Liver (tissue), 9 donors: ENCODE data around the gene UNC5B. TPM values are rescaled to one million over a fixed set of nuclear protein-coding genes. Genes with fewer than 3 reads are reported as not detected.

Source experiments
- DNase-seq: peaks from one replicate; pipeline ENCODE4 v3.0.0-alpha.2; 2017; ENCODE audit warnings: low spot score
- H3K27ac ChIP-seq, 2 donors: one replicate each; pipeline ENCODE4 v1.7.0; 2013; ENCODE audit warnings: inconsistent platforms in 2 of 2, low read length in 2 of 2, control low read depth in 1 of 2, low read depth in 1 of 2, mild to moderate bottlenecking in 1 of 2
- H3K27me3 ChIP-seq, 4 donors: one replicate each; pipeline versions ENCODE4 v1.6.1 to v1.7.0; 2013; ENCODE audit warnings: low read length in 3 of 4, inconsistent platforms in 1 of 4, mild to moderate bottlenecking in 1 of 4, moderate library complexity in 1 of 4; ENCODE audit not compliant: control insufficient read depth in 4 of 4, insufficient read depth in 4 of 4
- H3K36me3 ChIP-seq, 4 donors: one replicate each; pipeline versions ENCODE4 v1.6.1 to v1.7.0; 2013; ENCODE audit warnings: low read length in 3 of 4, mild to moderate bottlenecking in 3 of 4, low read depth in 1 of 4, moderate library complexity in 1 of 4; ENCODE audit not compliant: control insufficient read depth in 4 of 4, insufficient read depth in 3 of 4
- H3K4me1 ChIP-seq, 4 donors: one replicate each; pipeline versions ENCODE4 v1.6.1 to v1.7.0; 2013; ENCODE audit warnings: low read length in 3 of 4, mild to moderate bottlenecking in 3 of 4, moderate library complexity in 1 of 4; ENCODE audit not compliant: control insufficient read depth in 4 of 4, insufficient read depth in 4 of 4
- H3K4me3 ChIP-seq, 3 donors: one replicate each; pipeline versions ENCODE4 v1.6.1 to v1.7.0; 2013; ENCODE audit warnings: low read length in 3 of 3, control low read depth in 1 of 3, low read depth in 1 of 3, mild to moderate bottlenecking in 1 of 3
- H3K9ac ChIP-seq, 2 donors: one replicate each; pipeline ENCODE4 v1.7.0; 2013; ENCODE audit warnings: low read length in 2 of 2, mild to moderate bottlenecking in 2 of 2, moderate library complexity in 2 of 2, control low read depth in 1 of 2, low read depth in 1 of 2
- H3K9me3 ChIP-seq, 4 donors: one replicate each; pipeline versions ENCODE4 v1.6.1 to v1.7.0; 2013; ENCODE audit warnings: low read length in 3 of 4; ENCODE audit not compliant: control insufficient read depth in 4 of 4
- ATF3 ChIP-seq: IDR thresholded peaks from 2 replicates; pipeline ENCODE4 v1.6.1; 2016; ENCODE audit warnings: antibody characterized with exemption
- CTCF ChIP-seq: fragments of 150-350 bp; IDR thresholded peaks from 2 replicates; pipeline ENCODE4 v1.5.1; 2017; ENCODE audit warnings: improper control_type of control experiment, low read depth, low read length; ENCODE audit not compliant: missing input control
- EGR1 ChIP-seq, 2 donors: IDR thresholded peaks; 2 replicates each; pipeline ENCODE4 v1.6.1; 2016 to 2018; ENCODE audit warnings: antibody characterized with exemption in 2 of 2, low read depth in 2 of 2
- FOXA1 ChIP-seq: IDR thresholded peaks from 2 replicates; pipeline ENCODE4 v1.6.1; 2016; ENCODE audit warnings: antibody characterized with exemption
- FOXA2 ChIP-seq: IDR thresholded peaks from 2 replicates; pipeline ENCODE4 v1.6.1; 2016; ENCODE audit warnings: antibody characterized with exemption
- GABPA ChIP-seq, 2 donors: IDR thresholded peaks in 1 of 2; conservative IDR thresholded peaks in 1 of 2; 2 replicates each; pipeline ENCODE4 v1.6.1; 2016; ENCODE audit warnings: antibody characterized with exemption in 2 of 2, mild to moderate bottlenecking in 1 of 2, moderate library complexity in 1 of 2
- HNF4A ChIP-seq, 2 donors: conservative IDR thresholded peaks; 2 replicates each; pipeline ENCODE4 v1.6.1; 2016; ENCODE audit warnings: antibody characterized with exemption in 2 of 2, mild to moderate bottlenecking in 2 of 2
- HNF4G ChIP-seq: IDR thresholded peaks from 2 replicates; pipeline ENCODE4 v1.6.1; 2016; ENCODE audit warnings: antibody characterized with exemption
- JUND ChIP-seq, 2 donors: IDR thresholded peaks; 2 replicates each; pipeline ENCODE4 v1.6.1; 2016; ENCODE audit warnings: antibody characterized with exemption in 2 of 2
- MAX ChIP-seq: IDR thresholded peaks from 2 replicates; pipeline ENCODE4 v1.6.1; 2016; ENCODE audit warnings: antibody characterized with exemption
- NR2F2 ChIP-seq: IDR thresholded peaks from 2 replicates; pipeline ENCODE4 v1.6.1; 2016; ENCODE audit warnings: antibody characterized with exemption
- RAD21 ChIP-seq, 2 donors: IDR thresholded peaks; 2 replicates each; pipeline ENCODE4 v1.6.1; 2016; ENCODE audit warnings: antibody characterized with exemption in 2 of 2, mild to moderate bottlenecking in 2 of 2
- REST ChIP-seq: IDR thresholded peaks from 2 replicates; pipeline ENCODE4 v1.6.1; 2016; ENCODE audit warnings: antibody characterized with exemption, mild to moderate bottlenecking
- RXRA ChIP-seq, 2 donors: IDR thresholded peaks; 2 replicates each; pipeline ENCODE4 v1.6.1; 2017 to 2018; ENCODE audit warnings: antibody characterized with exemption in 2 of 2, mild to moderate bottlenecking in 1 of 2
- SP1 ChIP-seq: IDR thresholded peaks from 2 replicates; pipeline ENCODE4 v1.6.1; 2018; ENCODE audit warnings: antibody characterized with exemption, mild to moderate bottlenecking
- TAF1 ChIP-seq: conservative IDR thresholded peaks from 2 replicates; pipeline ENCODE4 v1.6.1; 2016; ENCODE audit warnings: antibody characterized with exemption, mild to moderate bottlenecking
- YY1 ChIP-seq: IDR thresholded peaks from 2 replicates; pipeline ENCODE4 v1.6.1; 2016; ENCODE audit warnings: antibody characterized with exemption, mild to moderate bottlenecking
- ZBTB33 ChIP-seq: IDR thresholded peaks from 2 replicates; pipeline ENCODE4 v1.6.1; 2016; ENCODE audit warnings: antibody characterized with exemption
- whole genome bisulfite sequencing: extraction: QIAGEN DNeasy Blood & Tissue Kit; methylation state at CpG from one replicate; pipeline ENCODE4 v1.1.7; 2013; 5-methylcytosine and 5-hydroxymethylcytosine counted together
- polyA plus RNA-seq, 2 donors: library from polyadenylated mRNA; stranded (reverse) in 1 of 2; unstranded in 1 of 2; fragments of 200-250 nt in 1 of 2; fragments of >200 nt in 1 of 2; fragmentation: Nextera tagmentation in 1 of 2; extraction: Ambion mirVana in 1 of 2; gene quantifications; one replicate each; pipeline versions ENCODE4 v1.2.1 to v1.2.3, GENCODE V29; 2013 to 2015
- total RNA-seq, 2 donors: library from RNA; depleted of rRNA; stranded (reverse); fragments of >200 nt; gene quantifications; one replicate each; pipeline ENCODE4 v1.2.3, GENCODE V29; 2014
- donor health status: healthy.
- donor health status: healthy.
- donor health status: healthy.
- donor health status: healthy.
- donor health status: healthy.

The UNC5B gene
- total and polyA plus RNA-seq, 4 donors = 0.56 to 1.8 (median 1.3) TPM

GRCh38 chr10:71191019-71191418 is 21.4 kb upstream of the UNC5B start:
- Histone ChIP-seq H3K9me3 (no peaks in the 10 kb centered on the region), H3K27me3 (no peaks in the 10 kb centered on the region), H3K4me1 (no peaks in the 10 kb centered on the region), H3K36me3 (no peaks in the 10 kb centered on the region), H3K9ac (no peak overlapping the region), H3K4me3 (no peak overlapping the region), H3K27ac (no peak overlapping the region)
- 58% methylated on average over 4 of the region's 4 CpGs for whole genome bisulfite sequencing
- DNase-seq = no peak
- TF ChIP-seq HNF4G (no peak), RAD21 (IDR thresholded peaks at IDR 0.05) (no peak)

GRCh38 chr10:71191551-71192076 is 20.8 kb upstream of the UNC5B start:
- H3K27ac ChIP-seq = no peak overlapping the region
- H3K4me3 ChIP-seq = no peak overlapping the region
- peaks cover 0 to 5% (median 0%) of the 10 kb centered on the region in 4 donors for H3K9me3 ChIP-seq
- 46% methylated on average over 13 of the region's 13 CpGs for WGBS
- no peak overlapping the region for H3K9ac ChIP-seq
- no peak for TF ChIP-seq HNF4G
- no peak for TF ChIP-seq RXRA (IDR thresholded peaks at IDR 0.05)
- no peak for TF ChIP-seq SP1
- TF ChIP-seq ATF3 = no peak
- no peak for TF ChIP-seq REST
- TF ChIP-seq RAD21 (IDR thresholded peaks at IDR 0.05) = no peak
- no peak for TF ChIP-seq HNF4A (conservative IDR thresholded peaks at IDR 0.05)
- TF ChIP-seq FOXA2 = no peak
- no peak for TF ChIP-seq EGR1 (IDR thresholded peaks at IDR 0.05; ENCODE audit: low read depth in 2 of 2)
- no peak for TF ChIP-seq JUND (IDR thresholded peaks at IDR 0.05)
- no peak for TF ChIP-seq GABPA (IDR thresholded peaks at IDR 0.05 in 1 of 2, conservative IDR thresholded peaks at IDR 0.05 in 1 of 2)
- TF ChIP-seq MAX = no peak
- no peak for TF ChIP-seq CTCF
- TF ChIP-seq FOXA1 = no peak
- TF ChIP-seq NR2F2 = no peak
- TF ChIP-seq TAF1 = no peak
- no peak for TF ChIP-seq YY1
- TF ChIP-seq ZBTB33 = no peak
- no peaks in the 10 kb centered on the region for H3K36me3 ChIP-seq
- H3K4me1 ChIP-seq = no peaks in the 10 kb centered on the region
- no peak for DNase-seq
- no peaks in the 10 kb centered on the region for H3K27me3 ChIP-seq
